ENCODE results near the gene BBIP1.

- TF ChIP-seq YY1 (IDR thresholded peaks at IDR 0.05; ENCODE audit: insufficient read depth, insufficient read length), result no peak
- TF ChIP-seq ZNF274 (IDR thresholded peaks at IDR 0.05; ENCODE audit: low read depth, low read length), result no peak
Measured at GRCh38 chr10:110857265-110858171, 61.5 kb downstream of the BBIP1 start.

All from NT2/D1 (cell line).